Coronary artery (tissue), 2 donors: ENCODE results near the gene GPD1.
A peak's percentile ranks its signal among the peaks of the same experiment; 100 is the strongest.

ENCODE experiments used
- DNase-seq: peaks from one replicate; pipeline ENCODE4 v3.0.0-alpha.2; 2017; ENCODE audit warnings: low spot score
- H3K27ac ChIP-seq, 2 donors: fragments of 200-600 bp; sonication (generic); one replicate each; pipeline ENCODE4 v1.5.1; 2016 to 2019
- H3K4me3 ChIP-seq: fragments of 200-600 bp; sonication (generic); 2 replicates; pipeline ENCODE4 v1.5.1; 2016; ENCODE audit warnings: mild to moderate bottlenecking, moderate library complexity
- TF ChIP-seq, protein P1 (sequence below): fragments of 200-600 bp; sonication (generic); IDR thresholded peaks from one replicate; pipeline ENCODE4 v1.5.1; 2019; ENCODE audit warnings: antibody characterized with exemption

GPD1 gene

DNA sequence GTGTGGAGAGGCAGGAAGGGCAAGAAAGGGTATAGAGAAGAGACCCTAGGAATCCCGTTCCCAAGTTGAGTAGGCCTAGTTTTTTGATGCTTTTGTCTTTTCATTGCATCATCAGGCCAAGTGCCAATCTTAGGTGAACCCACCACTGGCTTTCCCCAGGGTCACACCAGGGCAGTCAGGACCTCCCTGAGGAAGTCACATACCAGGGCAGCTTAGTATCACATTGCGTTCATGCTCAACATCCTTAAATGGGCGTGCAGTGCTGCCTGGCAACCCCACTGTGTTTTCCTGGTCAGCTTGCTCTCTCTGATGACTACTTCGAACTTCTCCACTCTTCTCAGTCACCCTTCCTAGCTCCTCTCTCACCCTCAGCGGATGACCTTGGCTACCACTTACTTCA is 37.4 kb upstream of the GPD1 start:
- Histone ChIP-seq H3K27ac (peak overlapping the region in 1 of 2 donors; percentile 45), H3K4me3 (no peak overlapping the region)
- TF ChIP-seq, protein P1, sequence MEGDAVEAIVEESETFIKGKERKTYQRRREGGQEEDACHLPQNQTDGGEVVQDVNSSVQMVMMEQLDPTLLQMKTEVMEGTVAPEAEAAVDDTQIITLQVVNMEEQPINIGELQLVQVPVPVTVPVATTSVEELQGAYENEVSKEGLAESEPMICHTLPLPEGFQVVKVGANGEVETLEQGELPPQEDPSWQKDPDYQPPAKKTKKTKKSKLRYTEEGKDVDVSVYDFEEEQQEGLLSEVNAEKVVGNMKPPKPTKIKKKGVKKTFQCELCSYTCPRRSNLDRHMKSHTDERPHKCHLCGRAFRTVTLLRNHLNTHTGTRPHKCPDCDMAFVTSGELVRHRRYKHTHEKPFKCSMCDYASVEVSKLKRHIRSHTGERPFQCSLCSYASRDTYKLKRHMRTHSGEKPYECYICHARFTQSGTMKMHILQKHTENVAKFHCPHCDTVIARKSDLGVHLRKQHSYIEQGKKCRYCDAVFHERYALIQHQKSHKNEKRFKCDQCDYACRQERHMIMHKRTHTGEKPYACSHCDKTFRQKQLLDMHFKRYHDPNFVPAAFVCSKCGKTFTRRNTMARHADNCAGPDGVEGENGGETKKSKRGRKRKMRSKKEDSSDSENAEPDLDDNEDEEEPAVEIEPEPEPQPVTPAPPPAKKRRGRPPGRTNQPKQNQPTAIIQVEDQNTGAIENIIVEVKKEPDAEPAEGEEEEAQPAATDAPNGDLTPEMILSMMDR: no peak
- no peak for DNase-seq

DNA sequence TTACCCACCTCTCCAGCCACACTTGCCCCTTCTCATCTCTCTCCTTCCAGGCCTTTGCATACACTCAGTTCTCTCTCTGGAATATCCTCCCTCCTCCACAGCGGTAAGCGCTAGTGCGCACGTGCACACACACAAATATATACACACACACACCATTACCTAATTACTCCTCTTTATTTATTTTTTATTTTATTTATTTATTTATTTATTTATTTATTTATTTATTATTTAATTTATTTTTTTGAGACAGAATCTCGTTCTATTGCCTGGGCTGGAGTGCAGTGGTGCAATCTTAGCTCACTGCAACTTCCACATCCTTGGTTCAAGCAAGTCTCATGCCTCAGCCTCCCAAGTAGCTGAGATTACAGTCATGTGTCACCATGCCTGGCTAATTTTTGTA is 34.7 kb upstream of the GPD1 start:
- Histone ChIP-seq H3K4me3 (no peak overlapping the region), H3K27ac (no peak overlapping the region)
- TF ChIP-seq, protein P1: no peak
- DNase-seq: no peak

DNA sequence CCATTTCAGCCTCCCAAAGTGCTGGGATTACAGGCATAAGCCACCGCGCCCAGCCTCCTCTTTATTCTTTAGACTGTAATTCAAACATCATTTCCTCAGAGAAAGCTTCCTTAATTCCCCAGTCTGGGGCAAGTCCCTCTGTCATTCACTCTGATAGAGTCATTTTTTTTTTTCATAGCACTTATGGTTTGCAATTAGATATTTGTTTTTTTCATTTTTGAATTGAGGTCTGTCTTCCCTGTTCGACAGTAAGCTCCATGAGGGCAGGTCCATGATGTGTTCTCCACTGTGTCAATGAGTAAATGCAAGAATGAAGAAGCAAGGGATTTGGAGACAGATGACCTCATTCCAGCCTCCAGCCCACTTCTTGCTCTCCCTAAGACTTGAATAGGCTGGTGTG is 34.3 kb upstream of the GPD1 start:
- Histone ChIP-seq H3K4me3 (no peak overlapping the region), H3K27ac (no peak overlapping the region)
- no peak for DNase-seq
- TF ChIP-seq, protein P1: no peak

DNA sequence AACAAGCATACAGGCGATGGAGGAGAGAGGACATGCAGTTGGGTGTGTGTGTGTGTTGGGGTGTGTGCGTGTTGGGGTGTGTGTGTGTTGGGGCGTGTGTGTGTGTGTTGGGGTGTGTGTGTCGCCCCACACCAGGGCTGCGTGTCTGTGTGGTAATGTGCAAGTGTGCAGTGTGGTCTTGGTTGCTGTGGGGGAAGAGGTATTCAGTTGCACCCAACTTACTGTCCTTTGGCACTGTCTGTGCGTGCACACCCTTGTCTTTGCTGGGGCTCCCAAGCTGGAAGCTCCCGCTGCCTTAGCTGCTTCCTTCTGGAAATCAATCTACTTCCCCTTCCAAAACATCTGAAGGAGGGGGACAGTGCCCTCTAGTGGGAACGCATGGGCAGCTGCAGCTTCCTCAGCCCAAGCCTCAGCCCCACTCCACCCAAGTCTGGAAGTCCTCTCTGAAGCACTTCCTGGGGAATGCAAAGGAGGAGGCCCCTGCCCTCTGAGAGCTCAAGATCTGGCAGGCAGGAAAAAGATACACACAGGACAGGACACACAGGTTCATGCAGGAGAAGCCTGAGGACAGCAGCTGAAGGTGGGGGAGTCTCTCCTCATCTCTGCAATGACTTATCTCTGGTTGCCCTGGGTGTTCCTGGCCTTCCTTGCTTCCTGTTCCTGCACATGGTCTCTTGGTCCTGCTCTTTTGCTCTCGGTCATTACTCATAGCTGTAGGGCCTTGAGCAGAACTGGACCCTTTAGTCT is 33.3 kb upstream of the GPD1 start:
- H3K27ac ChIP-seq: no peak overlapping the region
- DNase-seq: peak; percentile 84
- peak overlapping the region; percentile 41 for H3K4me3 ChIP-seq
- TF ChIP-seq, protein P1: peak; percentile 76

DNA sequence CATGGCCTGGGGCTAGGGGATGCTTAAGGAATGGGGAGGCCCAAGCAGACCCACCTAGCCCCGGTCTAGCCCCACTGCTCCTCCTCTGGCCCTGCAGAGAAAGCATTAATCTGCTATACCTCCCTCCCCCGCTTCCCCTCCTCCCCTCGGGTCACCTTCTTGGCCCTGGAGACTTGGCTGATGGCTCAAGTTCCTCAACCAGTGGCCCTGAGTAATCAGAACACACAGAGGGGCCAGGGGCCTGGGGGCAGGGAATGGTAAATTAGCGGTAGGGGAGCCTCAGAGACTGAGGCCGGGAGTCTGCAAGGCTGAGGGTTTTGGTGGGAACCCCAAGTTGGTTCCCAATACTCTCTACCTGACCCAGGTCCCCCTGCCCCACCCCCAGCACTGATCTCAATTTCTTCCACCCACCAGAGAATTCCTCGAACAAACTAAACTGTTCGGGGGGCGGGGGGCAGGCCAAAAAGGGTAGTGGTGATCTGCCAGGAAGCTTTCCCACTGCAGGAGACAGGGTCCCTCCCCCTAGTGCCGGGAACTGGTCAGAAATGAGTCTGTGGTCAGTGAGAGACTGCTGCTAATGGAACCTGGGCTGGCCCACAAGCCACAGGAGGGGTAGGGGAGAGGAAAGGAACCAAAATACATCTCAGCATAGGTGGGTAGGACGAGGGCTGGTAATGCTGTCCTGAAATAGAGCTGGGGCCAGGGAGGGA is 31.5 kb upstream of the GPD1 start:
- TF ChIP-seq, protein P1: no peak
- no peak overlapping the region for H3K27ac ChIP-seq
- no peak for DNase-seq
- no peak overlapping the region for H3K4me3 ChIP-seq

DNA sequence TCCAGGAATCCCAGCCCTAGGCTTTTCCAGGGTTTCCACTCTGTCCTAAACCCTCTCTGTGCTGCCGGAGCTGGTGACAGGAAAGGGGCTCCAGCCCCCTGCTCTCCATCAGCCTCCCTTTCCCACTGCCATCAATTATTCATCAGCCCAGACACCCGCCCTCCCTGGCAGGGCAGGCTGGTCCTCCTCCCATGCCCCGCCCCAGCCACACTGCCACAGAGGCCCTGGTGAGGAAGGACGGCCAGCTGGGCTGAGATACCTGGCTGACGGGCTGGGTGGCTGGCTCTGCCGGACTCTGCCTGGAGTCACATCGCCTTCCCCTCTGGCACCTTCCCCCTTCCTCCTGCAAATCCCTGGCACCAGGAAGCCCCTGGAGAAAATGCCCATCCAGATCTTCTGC is 30.6 kb upstream of the GPD1 start:
- TF ChIP-seq, protein P1: no peak
- DNase-seq: no peak
- H3K27ac ChIP-seq: no peak overlapping the region
- H3K4me3 ChIP-seq: no peak overlapping the region

DNA sequence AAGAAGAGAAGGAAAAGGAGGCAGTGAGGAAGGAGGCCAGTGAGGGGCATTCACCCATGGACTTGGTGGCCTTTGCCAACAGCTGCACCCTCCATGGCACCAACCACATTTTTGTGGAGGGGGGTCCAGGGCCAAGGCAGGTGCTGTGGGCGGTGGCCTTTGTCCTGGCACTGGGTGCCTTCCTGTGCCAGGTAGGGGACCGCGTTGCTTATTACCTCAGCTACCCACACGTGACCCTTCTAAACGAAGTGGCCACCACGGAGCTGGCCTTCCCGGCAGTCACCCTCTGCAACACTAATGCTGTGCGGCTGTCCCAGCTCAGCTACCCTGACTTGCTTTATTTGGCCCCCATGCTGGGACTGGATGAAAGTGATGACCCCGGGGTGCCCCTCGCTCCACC is 30.1 kb upstream of the GPD1 start:
- no peak for DNase-seq
- TF ChIP-seq, protein P1: no peak
- Histone ChIP-seq H3K27ac (no peak overlapping the region), H3K4me3 (no peak overlapping the region)
